ENCODE measurements around the gene SMOC2.

SMOC2 gene

GRCh38 chr6:168715643-168716481 is 274.9 kb downstream of the SMOC2 start:
- no peak overlapping the region for H3K4me3 ChIP-seq (ENCODE audit: low read depth, low read length)
- TF ChIP-seq ZNF404 (tag by site-specific recombination; IDR thresholded peaks at IDR 0.05), result no peak
- TF ChIP-seq ZEB2 (tag by site-specific recombination; IDR thresholded peaks at IDR 0.05), result no peak
- TF ChIP-seq ZNF792 (tag by site-specific recombination; IDR thresholded peaks at IDR 0.05), result no peak
- no peak for TF ChIP-seq SCRT1 (tag by site-specific recombination; IDR thresholded peaks at IDR 0.05; ENCODE audit: borderline replicate concordance)
- no peak for TF ChIP-seq ZNF518A (tag by site-specific recombination; conservative IDR thresholded peaks at IDR 0.05; ENCODE audit: low read depth)
- no peak for TF ChIP-seq ZNF23 (tag by site-specific recombination; IDR thresholded peaks at IDR 0.05; ENCODE audit: borderline replicate concordance)
- no peak for TF ChIP-seq ZNF132 (tag by site-specific recombination; IDR thresholded peaks at IDR 0.05; ENCODE audit: borderline replicate concordance)
- no peak for TF ChIP-seq ZNF777 (tag by site-specific recombination; IDR thresholded peaks at IDR 0.05; ENCODE audit: borderline replicate concordance)
- TF ChIP-seq, protein P1, sequence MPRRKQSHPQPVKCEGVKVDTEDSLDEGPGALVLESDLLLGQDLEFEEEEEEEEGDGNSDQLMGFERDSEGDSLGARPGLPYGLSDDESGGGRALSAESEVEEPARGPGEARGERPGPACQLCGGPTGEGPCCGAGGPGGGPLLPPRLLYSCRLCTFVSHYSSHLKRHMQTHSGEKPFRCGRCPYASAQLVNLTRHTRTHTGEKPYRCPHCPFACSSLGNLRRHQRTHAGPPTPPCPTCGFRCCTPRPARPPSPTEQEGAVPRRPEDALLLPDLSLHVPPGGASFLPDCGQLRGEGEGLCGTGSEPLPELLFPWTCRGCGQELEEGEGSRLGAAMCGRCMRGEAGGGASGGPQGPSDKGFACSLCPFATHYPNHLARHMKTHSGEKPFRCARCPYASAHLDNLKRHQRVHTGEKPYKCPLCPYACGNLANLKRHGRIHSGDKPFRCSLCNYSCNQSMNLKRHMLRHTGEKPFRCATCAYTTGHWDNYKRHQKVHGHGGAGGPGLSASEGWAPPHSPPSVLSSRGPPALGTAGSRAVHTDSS (tag by site-specific recombination; IDR thresholded peaks at IDR 0.05), result peak; percentile 97
- peak; percentile 27; the same call in 1 of the 2 replicates for TF ChIP-seq GLI4 (tag by site-specific recombination; IDR thresholded peaks at IDR 0.05)
- TF ChIP-seq ZNF544 (tag by site-specific recombination; IDR thresholded peaks at IDR 0.05), result 0 out of 2 replicates have a peak, but pooled peaks have one; percentile 6
- TF ChIP-seq ZNF560 (tag by site-specific recombination; IDR thresholded peaks at IDR 0.05; ENCODE audit: borderline replicate concordance), result no peak
- no peaks in the 10 kb centered on the region for H3K4me1 ChIP-seq (ENCODE audit: control insufficient read depth, insufficient read depth, low read length)
- POLR2A ChIA-PET, result no interaction called here
- no peak overlapping the region for H3K27ac ChIP-seq (ENCODE audit: extremely low read depth, low read depth, low read length)
- CTCF ChIA-PET, result no interaction called here
- no peaks in the 10 kb centered on the region for H3K36me3 ChIP-seq (ENCODE audit: control insufficient read depth in 2 of 2, insufficient read depth in 1 of 2, low read length in 2 of 2)
- H3K9me3 ChIP-seq (ENCODE audit: control insufficient read depth, insufficient read depth, low read depth, low read length), result no peaks in the 10 kb centered on the region

DNA sequence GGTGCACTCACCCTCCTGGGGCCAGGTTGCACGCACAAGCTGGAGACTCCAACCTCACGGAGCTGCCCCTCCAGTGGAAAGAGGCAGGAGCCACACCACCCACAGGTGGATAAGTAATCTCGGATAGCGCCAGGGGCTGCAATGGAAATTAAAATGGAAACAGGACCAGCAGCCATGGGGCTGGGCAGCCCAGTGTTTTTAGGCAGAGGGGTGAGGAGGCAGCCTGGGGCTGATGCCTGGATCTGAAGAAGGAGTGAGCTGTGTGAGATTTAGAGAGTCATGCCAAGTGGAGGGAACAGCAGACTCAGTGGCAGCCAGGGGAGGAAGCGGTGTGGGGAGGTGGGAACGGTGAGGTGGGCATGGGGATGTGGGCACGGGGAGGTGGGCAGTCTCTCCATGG is 275.6 kb downstream of the SMOC2 start:
- ChIA-PET POLR2A (no interaction called here), CTCF (no interaction called here)
- no peak overlapping the region for H3K27ac ChIP-seq (ENCODE audit: extremely low read depth, low read depth, low read length)
- H3K4me3 ChIP-seq (ENCODE audit: low read depth, low read length), result no peak overlapping the region
- no peaks in the 10 kb centered on the region for H3K4me1 ChIP-seq (ENCODE audit: control insufficient read depth, insufficient read depth, low read length)
- no peaks in the 10 kb centered on the region for H3K36me3 ChIP-seq (ENCODE audit: control insufficient read depth in 2 of 2, insufficient read depth in 1 of 2, low read length in 2 of 2)
- H3K9me3 ChIP-seq (ENCODE audit: control insufficient read depth, insufficient read depth, low read depth, low read length), result no peaks in the 10 kb centered on the region
- TF ChIP-seq ZSCAN23 (tag by site-specific recombination; IDR thresholded peaks at IDR 0.05) (no peak), MYNN (tag by site-specific recombination; IDR thresholded peaks at IDR 0.05; ENCODE audit: borderline replicate concordance) (no peak), ZNF670 (tag by site-specific recombination; IDR thresholded peaks at IDR 0.05; ENCODE audit: low read depth) (no peak), OVOL3 (tag by site-specific recombination; IDR thresholded peaks at IDR 0.05) (no peak), GLI4 (tag by site-specific recombination; IDR thresholded peaks at IDR 0.05) (no peak), ZNF37A (tag by site-specific recombination; IDR thresholded peaks at IDR 0.05) (no peak), ZNF830 (tag by site-specific recombination; IDR thresholded peaks at IDR 0.05; ENCODE audit: low read depth) (no peak)
- TF ChIP-seq, protein P2, sequence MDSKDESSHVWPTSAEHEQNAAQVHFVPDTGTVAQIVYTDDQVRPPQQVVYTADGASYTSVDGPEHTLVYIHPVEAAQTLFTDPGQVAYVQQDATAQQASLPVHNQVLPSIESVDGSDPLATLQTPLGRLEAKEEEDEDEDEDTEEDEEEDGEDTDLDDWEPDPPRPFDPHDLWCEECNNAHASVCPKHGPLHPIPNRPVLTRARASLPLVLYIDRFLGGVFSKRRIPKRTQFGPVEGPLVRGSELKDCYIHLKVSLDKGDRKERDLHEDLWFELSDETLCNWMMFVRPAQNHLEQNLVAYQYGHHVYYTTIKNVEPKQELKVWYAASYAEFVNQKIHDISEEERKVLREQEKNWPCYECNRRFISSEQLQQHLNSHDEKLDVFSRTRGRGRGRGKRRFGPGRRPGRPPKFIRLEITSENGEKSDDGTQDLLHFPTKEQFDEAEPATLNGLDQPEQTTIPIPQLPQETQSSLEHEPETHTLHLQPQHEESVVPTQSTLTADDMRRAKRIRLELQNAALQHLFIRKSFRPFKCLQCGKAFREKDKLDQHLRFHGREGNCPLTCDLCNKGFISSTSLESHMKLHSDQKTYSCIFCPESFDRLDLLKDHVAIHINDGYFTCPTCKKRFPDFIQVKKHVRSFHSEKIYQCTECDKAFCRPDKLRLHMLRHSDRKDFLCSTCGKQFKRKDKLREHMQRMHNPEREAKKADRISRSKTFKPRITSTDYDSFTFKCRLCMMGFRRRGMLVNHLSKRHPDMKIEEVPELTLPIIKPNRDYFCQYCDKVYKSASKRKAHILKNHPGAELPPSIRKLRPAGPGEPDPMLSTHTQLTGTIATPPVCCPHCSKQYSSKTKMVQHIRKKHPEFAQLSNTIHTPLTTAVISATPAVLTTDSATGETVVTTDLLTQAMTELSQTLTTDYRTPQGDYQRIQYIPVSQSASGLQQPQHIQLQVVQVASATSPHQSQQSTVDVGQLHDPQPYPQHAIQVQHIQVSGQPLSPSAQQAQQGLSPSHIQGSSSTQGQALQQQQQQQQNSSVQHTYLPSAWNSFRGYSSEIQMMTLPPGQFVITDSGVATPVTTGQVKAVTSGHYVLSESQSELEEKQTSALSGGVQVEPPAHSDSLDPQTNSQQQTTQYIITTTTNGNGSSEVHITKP (tag by site-specific recombination; IDR thresholded peaks at IDR 0.05), result no peak
- TF ChIP-seq, protein P3, sequence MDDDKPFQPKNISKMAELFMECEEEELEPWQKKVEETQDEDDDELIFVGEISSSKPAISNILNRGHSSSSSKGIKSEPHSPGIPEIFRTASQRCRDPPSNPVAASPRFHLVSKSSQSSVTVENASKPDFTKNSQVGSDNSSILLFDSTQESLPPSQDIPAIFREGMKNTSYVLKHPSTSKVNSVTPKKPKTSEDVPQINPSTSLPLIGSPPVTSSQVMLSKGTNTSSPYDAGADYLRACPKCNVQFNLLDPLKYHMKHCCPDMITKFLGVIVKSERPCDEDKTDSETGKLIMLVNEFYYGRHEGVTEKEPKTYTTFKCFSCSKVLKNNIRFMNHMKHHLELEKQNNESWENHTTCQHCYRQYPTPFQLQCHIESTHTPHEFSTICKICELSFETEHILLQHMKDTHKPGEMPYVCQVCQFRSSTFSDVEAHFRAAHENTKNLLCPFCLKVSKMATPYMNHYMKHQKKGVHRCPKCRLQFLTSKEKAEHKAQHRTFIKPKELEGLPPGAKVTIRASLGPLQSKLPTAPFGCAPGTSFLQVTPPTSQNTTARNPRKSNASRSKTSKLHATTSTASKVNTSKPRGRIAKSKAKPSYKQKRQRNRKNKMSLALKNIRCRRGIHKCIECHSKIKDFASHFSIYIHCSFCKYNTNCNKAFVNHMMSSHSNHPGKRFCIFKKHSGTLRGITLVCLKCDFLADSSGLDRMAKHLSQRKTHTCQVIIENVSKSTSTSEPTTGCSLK (tag by site-specific recombination; IDR thresholded peaks at IDR 0.05), result no peak

Data from HEK293 (cell line).